Panc1 (cell line): ENCODE measurements around the gene PLCH2.

ENCODE experiments used
- CTCF ChIP-seq: fragments of 450-650 bp; IDR thresholded peaks from 2 replicates; pipeline ENCODE4 v1.5.1; 2017; ENCODE audit warnings: mild to moderate bottlenecking
- SIN3A ChIP-seq: IDR thresholded peaks from 2 replicates; pipeline ENCODE4 v1.6.1; 2012; ENCODE audit warnings: low read depth, mild to moderate bottlenecking, low read length, moderate library complexity, borderline replicate concordance; ENCODE audit not compliant: insufficient read depth

GRCh38 chr1:2445823-2446215, 30.3 kb upstream of the PLCH2 start:
- TF ChIP-seq CTCF (no peak), SIN3A (no peak)
